A204.1 (cell line): ENCODE results near the gene DBNDD1.
"Not testable (repeated sequence)": the region's sequence is repeated elsewhere in the genome, so short reads cannot be mapped to it uniquely, and the experiment has no call there.

Experiments
- FAIRE-seq: peaks from 2 replicates; lab custom pipeline; 2012; peaks lifted over from hg19 to GRCh38; lab: Jason Lieb, UNC

Gene DBNDD1

GRCh38 chr16:90018652-90019542 lies at the start of gene DBNDD1:
DBNDD1 (minus strand) TSS chr16:90019456; CDS start chr16:90019341, 115 bp downstream.
- no peak for FAIRE-seq

DNA sequence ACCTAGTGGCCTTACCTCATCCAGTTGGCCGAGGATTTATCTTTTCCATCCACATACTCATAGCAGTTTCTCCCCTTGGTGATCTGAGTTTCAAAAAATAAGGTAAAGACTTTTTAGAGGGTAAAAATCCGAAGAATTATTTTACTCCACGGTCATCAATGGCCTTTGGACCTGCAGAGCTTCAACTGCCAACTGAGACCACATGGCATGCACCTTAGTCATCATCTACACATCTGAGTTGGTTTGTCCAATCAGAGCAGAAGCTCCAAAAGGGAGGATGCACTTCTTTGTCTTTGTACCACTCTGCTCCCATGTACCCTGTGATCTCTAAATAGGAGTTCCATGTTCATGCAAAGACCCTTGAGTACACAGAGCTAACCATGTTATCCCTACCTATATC lies 42.2 kb upstream of the DBNDD1 start:
- no peak for FAIRE-seq

- FAIRE-seq, result no peak
Observed at GRCh38 chr16:90057738-90058173, 38.5 kb upstream of the DBNDD1 start.

DNA sequence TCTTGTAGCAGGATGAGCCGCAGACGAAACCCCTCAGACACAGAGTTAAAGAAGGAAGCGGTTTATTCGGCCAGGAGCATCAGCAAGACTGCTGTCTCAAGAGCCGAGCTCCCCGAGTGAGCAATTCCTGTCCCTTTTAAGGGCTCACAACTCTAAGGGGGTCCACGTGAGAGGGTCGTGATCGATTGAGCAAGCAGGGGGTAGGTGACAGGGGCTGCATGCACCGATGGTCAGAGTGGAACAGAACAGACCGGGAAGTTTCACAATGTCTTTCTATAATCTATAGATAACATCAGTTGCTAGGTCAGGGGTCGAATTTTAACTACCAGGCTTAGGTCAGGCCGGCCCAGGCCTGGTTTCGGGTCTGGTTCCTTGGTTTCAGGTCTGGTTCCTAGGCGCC lies 37.3 kb upstream of the DBNDD1 start:
- FAIRE-seq, result not testable (repeated sequence)

GRCh38 chr16:90055371-90055770 lies 36.1 kb upstream of the DBNDD1 start:
- FAIRE-seq, result no peak

- no peak for FAIRE-seq
Observed at GRCh38 chr16:90054554-90054953, 35.3 kb upstream of the DBNDD1 start.

DNA sequence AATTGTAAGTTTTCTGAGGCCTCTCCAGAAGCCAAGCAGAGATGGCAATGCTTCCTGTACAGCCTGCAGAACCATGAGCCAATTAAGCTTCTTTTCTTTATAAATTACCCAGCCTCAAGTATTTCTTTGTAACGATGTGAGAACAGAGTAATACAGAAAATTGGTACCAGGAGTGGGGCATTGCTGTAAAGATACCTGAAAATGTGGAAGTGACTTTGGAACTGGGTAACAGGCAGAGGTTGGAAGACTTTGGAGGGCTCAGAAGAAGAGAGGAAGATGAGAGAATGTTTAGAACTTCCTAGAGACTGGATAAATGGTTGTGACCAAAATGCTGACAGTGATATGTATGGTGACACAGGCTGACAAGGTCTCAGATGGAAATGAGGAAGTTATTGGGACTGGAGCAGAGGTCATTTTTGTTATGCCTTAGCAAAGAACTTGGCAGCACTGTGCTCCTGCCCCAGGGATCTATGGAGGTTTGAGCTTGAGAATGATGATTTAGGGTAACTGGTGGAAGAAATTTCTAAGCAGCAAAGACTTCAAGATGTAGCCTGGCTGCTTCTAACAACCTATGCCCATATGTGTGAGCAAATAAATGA lies 34.7 kb upstream of the DBNDD1 start:
- no peak for FAIRE-seq

DNA sequence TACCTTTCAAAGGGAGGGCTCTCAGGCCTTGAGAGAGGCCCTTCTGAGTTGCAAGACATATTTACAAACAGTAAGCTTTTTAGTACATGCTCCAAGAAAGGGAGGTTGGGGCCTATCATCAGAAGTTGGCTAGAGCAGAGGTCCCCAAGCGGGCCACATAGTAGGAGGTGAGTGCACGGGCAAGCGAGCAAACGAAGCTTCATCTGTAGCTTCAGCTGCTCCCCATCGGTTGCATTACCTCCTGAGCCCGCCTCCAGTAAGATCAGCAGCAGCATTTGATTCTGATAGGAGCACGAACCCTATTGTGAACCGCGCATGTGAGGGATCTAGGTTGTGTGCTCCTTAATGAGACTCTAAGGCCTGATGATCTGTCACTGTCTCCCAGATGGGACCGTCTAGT lies 31.7 kb upstream of the DBNDD1 start:
- FAIRE-seq, result no peak

DNA sequence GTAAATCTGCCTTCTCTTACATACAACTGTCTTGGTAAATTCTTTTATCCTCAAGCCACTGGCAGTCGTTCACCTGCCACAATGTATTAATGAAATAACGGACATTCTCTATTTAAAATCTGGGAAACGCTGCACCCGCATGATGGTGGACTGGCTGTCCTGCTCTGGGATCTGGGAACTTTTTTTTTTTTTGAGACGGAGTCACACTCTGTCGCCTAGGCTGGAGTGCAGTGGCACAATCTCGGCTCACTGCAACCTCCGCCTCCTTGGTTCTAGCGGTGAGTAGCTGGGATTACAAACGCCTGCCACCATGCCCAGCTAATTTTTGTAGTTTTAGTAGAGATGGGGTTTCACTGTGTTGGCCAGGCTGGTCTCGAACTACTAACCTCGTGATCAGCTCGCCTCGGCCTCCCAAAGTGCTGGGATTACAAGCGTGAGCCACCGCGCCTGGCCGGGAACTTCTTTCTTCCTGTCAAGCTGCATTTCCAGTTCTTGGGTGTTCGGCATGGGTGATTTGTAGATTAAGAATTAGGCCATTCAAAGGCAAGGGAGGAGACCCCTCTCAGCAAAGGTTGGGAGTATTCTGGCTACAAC lies 29.6 kb upstream of the DBNDD1 start:
- FAIRE-seq, result no peak

DNA sequence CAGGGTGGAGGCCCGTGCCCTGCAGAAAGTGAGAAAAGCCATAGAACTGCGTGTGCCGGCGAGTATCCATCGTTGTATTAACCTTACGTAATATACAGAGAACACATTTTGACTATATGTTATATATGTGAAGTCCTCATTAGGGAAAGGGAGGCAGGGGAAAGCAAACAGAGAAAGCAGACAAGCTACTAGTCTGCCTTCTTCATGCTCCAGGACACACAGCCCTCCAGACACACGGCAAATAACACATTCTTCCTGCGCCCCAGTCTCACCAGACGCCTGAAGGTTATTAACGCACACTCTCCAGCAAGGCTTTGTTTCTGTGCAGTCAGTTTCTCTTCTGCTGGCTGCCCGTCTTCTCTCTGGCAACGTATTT lies 29.1 kb upstream of the DBNDD1 start:
- FAIRE-seq, result no peak

DNA sequence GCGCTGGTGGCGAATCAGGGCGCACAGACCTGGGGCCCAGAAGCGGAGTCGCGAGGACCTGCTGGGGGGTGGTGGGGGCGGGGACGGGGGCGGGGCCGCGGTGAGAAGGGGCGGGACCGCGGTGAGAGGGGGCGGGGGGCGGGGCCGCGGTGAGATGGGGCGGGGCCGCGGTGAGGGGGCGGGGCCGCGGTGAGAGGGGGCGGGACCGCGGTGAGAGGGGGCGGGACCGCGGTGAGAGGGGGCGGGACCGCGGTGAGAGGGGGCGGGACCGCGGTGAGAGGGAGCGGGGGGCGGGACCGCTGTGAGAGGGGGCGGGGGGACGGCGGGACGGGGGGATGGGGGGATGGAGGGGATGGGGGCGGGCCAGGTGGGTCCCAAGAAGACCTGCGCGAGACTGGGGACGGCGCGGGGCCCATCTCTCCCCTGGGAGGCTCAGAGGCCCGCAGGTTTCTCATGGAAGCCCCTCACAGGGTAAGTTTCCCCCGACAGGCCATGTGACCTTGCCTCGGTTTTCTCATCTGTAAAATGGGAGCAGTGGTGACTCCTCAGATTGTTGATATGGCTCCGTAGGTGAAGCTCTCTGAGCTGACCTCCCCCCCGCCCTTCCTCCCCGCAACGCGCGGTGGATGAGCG lies 28.6 kb upstream of the DBNDD1 start:
- no peak for FAIRE-seq

DNA sequence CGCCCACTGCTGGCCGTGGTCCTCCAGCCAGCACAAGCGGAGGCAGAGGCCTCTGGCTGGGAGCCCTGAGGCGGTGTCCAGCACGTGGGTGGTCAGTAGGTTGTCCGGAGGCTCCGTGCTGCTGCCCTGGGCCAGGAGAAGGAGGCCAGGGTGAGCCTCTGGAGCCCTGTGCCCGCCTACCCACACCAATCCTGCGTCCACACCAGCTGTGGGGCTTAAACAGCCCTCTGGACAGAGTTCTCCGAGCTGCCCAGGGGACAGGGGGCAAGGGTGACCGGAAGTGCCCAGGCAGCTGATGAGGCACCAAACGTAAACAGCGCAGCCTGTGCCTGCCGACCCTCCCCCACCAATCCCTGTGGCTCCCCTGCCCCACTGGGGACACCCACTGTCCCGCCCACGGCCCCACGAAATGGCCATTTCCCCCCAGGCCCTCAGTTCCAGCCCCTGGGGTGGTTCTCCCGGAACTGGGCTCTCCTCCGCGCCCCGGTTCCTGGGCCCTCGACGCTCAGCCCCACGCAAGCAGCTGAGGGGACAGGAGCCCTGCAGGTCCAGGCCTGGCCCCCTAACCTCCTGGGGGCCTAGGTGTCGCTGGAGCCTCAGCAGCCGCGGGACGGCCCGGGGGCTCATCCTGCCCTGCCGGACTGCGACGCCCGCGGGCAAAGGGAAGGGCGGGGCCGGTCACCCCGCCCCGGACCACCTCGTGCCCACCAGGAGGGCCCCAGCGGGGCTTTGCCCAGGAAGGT lies 27.9 kb upstream of the DBNDD1 start:
- FAIRE-seq, result no peak

- FAIRE-seq, result no peak
Observed at GRCh38 chr16:90046122-90046970, 27.1 kb upstream of the DBNDD1 start.

- FAIRE-seq, result no peak
Observed at GRCh38 chr16:90044111-90044551, 24.9 kb upstream of the DBNDD1 start.

- no peak for FAIRE-seq
Observed at GRCh38 chr16:90043526-90043925, 24.3 kb upstream of the DBNDD1 start.

- no peak for FAIRE-seq
Observed at GRCh38 chr16:90042946-90043514, 23.8 kb upstream of the DBNDD1 start.

DNA sequence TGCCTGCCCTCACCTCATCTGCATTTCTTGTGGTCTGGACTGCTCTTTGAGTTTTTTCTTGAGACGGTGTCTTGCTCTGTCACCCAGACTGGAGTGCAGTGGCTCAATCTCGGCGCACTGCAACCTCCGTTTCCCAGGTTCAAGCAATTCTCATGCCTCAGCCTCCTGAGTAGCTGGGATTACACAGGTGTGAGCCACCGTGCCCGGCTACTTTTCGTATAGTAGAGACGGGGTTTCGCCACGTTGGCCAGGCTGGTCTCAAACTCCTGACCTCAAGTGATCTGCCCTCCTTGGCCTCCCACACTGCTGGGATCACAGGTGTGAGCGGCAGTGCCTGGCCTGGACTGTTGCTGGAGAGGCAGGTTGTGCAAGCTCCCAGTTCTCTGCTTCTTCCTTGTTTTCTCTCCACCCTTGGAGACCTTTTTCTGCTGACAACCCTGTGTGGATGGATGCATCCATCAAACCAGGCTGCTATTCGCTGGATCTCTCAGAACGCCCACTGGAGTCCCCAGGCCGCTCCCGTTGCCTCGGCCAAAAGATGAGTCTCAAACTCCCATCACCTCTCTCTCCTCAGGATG lies 22.7 kb upstream of the DBNDD1 start:
- FAIRE-seq, result no peak

DNA sequence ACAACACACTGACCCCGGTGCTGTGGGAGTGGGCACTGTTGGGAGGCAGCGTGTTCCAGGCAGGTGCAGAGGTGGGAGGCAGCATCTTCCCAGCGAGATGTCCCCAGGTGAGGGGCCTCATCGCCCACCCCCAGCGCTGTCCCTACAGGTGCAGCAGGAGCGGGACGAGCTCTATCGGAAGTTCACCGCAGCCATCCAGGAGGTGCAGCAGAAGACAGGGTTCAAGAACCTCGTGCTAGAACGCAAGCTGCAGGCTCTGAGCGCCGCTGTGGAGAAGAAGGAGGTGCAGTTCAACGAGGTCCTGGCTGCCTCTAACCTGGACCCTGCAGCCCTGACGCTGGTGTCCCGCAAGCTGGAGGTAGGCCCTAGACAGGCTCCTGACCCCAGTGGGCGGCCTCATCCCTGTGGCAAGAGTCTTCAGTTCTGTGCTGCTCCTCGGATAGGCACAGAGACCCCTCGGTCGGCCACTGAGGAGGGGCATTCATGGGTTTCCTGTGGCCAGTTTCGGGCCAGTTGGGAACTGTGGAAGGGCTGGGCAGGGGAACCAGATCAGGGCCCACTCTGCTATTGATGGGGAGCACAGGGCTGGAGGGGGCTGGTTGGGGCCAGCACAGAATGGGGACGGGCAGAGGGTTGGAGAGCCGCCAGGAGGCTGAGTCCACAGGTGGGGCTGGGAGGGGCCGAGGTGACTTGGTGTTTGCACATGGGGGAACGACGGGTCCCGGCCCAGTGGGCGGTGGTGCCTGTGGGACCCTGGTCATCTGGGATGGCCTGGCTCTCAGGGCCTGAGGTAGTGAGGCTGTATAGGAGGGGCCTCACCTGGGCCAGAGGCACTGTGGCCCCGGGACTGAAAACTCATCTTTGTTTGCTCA lies 21.1 kb upstream of the DBNDD1 start:
- no peak for FAIRE-seq

DNA sequence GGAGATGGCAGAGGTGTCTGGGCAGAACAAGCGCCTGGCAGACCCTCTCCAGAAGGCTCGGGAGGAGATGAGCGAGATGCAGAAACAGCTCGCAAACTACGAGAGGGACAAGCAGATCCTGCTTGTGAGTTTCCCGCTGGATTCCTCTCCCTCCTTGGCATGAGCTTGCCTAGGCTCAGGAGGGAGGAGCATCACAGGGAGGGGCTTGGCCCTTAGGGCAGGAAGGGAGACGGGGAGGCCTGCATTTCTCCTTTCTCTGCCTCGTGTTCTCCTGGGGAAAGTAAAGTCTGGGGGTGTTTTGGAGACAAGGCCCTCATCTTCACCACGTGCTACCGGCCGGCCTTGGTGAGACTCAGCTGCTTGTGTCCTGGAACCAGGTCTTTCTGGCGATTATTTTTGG lies 18.0 kb upstream of the DBNDD1 start:
- no peak for FAIRE-seq
